H1 (cell line): ENCODE data around the gene STEAP4. TPM values are rescaled to one million over a fixed set of nuclear protein-coding genes. Genes with fewer than 3 reads are reported as not detected.

ENCODE experiments used
- ATF2 ChIP-seq: IDR thresholded peaks from 2 replicates; pipeline ENCODE4 v1.6.1; 2012; ENCODE audit warnings: low read length, inconsistent platforms
- E2F6 ChIP-seq: IDR thresholded peaks from 2 replicates; pipeline ENCODE4 v1.6.1; 2012; ENCODE audit warnings: inconsistent platforms
- POU5F1 ChIP-seq: IDR thresholded peaks from 2 replicates; pipeline ENCODE4 v1.6.1; 2011; ENCODE audit warnings: low read depth, mild to moderate bottlenecking, low read length, moderate library complexity
- RAD21 ChIP-seq, 2 experiments: IDR thresholded peaks in 1 of 2; conservative IDR thresholded peaks in 1 of 2; 2 replicates each; pipeline ENCODE4 v1.6.1; 2011; ENCODE audit warnings: low read depth in 2 of 2, low read length in 2 of 2, improper control_type of control experiment in 1 of 2, inconsistent platforms in 1 of 2, mild to moderate bottlenecking in 1 of 2, moderate library complexity in 1 of 2
- SAP30 ChIP-seq: fragments of 300-600 bp; sonication (generic); IDR thresholded peaks from 2 replicates; pipeline ENCODE4 v1.7.1; 2012; ENCODE audit warnings: low read length, moderate library complexity, mild to moderate bottlenecking, inconsistent platforms; ENCODE audit not compliant: insufficient read depth, insufficient replicate concordance
- SIN3A ChIP-seq, 2 experiments: IDR thresholded peaks in 1 of 2; conservative IDR thresholded peaks in 1 of 2; 2 replicates each; pipeline ENCODE4 v1.6.1; 2011 to 2012; ENCODE audit warnings: low read length in 2 of 2, improper control_type of control experiment in 1 of 2, low read depth in 1 of 2, mild to moderate bottlenecking in 1 of 2
- TEAD4 ChIP-seq: IDR thresholded peaks from 2 replicates; pipeline ENCODE4 v1.6.1; 2012; ENCODE audit warnings: low read depth, low read length, inconsistent platforms, mixed read lengths
- polyA plus RNA-seq, 7 experiments: library from polyadenylated mRNA; depleted of rRNA in 3 of 7; stranded (reverse) in 5 of 7; unstranded in 2 of 7; fragments of >200 nt in 5 of 7; fragments of 200-250 nt in 2 of 7; gene quantifications; 1 replicate in 5 of 7; 2 replicates in 1 of 7; 4 replicates in 1 of 7; pipeline versions ENCODE4 v1.2.1 to v1.2.3, GENCODE V29; 2011 to 2013; ENCODE audit warnings: missing spikeins in 2 of 7, mixed read lengths in 2 of 7
- total RNA-seq: library from RNA; stranded (reverse); fragmentation: NEBNext Ultra II Directional; extraction: Animal tissue kit (Norgen Biotek cat#: 25700); gene quantifications from 2 replicates; pipeline ENCODE4 v1.2.1, GENCODE V29; 2021

Gene STEAP4
- total and polyA plus RNA-seq, 2 of the 8 experiments (the other 6 are each of a cell fraction or from before 2014, with no cell fraction given) = under 0.01 TPM; not detected in 1

GRCh38 chr7:88307412-88307811 lies 718 bp upstream of the STEAP4 start (continued):
- no peak for TF ChIP-seq SAP30
- TF ChIP-seq RAD21 (IDR thresholded peaks at IDR 0.05 in 1 of 2, conservative IDR thresholded peaks at IDR 0.05 in 1 of 2; ENCODE audit: low read depth in 2 of 2, low read length in 2 of 2) = no peak
- TF ChIP-seq POU5F1 = no peak
- no peak for TF ChIP-seq TEAD4
- TF ChIP-seq ATF2 = no peak
- no peak for TF ChIP-seq SIN3A (conservative IDR thresholded peaks at IDR 0.05 in 1 of 2, IDR thresholded peaks at IDR 0.05 in 1 of 2; ENCODE audit: low read depth in 1 of 2, low read length in 2 of 2)
- TF ChIP-seq E2F6 = no peak
- TF ChIP-seq, all 59 proteins: peak for 0
